NCI-H146 (cell line): ENCODE data around the gene KRT10.

Experiments
- DNase-seq: peaks from one replicate; lab custom pipeline; 2025; lab: John Stamatoyannopoulos, UW

KRT10 gene

DNA sequence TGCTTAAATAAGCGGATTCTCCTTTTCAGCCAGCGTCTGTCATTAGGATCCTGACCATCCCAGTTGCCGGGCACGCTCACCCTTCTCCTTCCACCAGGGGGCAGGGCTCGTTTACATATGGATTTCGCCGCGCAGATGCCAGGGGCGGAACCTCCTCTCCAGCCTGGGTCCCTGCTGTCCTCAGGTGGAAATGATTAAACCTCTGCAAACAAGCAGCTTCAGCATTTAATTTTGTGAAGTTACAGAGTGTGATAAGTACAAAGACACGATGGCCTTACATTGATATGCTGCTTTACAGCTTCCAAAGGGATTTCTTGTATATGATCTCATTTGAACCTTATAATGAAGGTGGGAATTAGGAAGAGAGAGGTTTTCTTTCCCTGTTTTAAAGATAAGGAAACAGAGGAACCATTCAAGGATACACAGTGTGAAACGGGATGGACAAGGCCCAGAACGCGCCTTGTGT lies 18.8 kb downstream of the KRT10 start:
- peak; percentile 82 for DNase-seq

DNA sequence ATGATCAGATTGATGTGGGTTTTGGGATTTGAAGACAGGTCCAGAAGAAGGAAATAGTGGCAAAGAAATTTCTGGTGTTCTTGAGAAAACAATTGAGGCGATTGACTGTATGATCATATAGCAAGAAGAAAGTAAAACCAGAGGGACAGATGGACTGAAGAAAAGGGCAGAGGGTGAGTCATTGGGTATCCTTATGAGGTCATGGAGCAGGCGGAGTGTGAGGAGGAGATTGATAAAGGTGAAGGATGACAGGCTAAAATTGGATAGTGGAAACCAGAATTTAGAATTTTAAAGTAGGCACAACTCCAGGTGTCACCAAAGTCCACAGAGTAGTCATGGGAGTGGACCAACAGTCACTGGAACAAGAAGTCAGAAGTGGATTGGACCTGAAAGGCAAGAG lies 21.3 kb downstream of the KRT10 start:
- DNase-seq, result no peak

- no peak for DNase-seq
These were observed 22.0 kb downstream of the KRT10 start for GRCh38 chr17:40800381-40800780.

- DNase-seq, result no peak
These were observed 22.6 kb downstream of the KRT10 start, which contains the start of gene KRT28 for GRCh38 chr17:40799859-40800258. Gene KRT28, minus strand, starts transcription at chr17:40799959. Its CDS starts 66 bp downstream, at chr17:40799893.

DNA sequence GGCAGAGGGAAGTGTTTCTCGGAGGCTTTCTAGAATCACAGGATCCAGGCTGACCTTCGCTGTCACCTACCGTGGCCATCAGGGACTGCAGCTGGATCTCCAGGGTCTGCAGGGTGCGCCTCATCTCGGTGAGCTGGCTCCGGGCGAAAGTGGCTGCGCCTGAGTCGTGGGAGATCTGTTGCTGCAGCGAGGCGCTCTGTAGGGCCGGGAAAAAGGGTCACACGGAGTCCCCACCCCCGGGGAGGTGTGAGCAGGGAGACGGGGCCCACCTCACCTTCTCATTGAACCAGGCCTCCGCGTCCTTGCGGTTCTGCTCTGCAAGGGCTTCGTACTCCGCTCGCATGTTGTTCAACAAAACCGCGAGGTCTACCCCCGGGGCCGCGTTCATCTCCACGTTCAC lies 25.6 kb downstream of the KRT10 start:
- DNase-seq, result no peak

DNA sequence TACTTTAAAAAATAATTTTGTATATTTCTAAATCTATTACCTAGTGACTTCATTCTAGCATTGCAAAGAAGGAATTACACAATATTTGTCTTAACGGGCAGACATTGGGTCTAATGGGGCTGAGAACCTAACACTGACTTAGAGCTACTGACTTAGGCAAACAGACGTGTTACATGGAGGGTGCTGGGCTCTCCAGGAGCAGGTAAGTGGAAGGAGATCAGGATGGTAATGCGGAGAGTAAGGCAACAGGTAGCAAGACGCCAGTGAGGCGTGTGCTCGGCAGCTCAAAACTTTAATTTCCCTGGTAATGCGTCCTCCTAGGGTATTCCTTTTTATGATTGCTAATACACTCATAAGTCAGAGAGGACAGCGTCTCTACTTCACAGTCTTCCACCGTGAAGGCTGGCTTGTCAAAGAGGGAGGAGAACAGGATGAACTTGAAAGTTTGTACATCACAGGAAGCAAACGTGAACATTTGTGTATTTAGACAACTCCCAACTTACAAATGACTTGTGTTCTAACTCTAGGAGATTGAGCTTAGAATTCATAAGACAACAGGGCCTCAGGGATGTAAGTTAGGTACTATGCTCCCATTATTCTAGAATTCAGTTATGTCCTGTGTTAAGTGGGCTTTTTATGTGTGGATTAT lies 27.3 kb downstream of the KRT10 start:
- DNase-seq, result no peak

DNA sequence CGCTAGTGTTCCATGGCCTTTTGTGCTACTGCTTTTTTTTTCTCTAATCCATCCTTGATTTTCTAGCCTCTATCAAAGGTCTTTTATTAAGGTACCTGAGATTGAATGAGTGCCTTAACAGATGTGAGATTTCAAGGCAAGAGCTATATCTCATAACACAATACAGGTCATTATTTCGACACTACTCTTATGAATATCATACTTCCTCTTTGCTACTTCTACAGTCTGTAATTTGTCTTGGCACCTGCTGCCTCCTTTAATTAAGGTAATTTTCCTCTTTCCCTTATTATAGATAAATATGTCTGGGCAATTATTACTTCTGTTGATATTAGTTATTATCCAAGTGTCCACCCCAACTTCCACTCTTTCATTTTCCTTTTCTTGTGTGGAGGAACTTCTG lies 27.9 kb downstream of the KRT10 start:
- peak; percentile 14 for DNase-seq

GRCh38 chr17:40793832-40794231 lies 28.6 kb downstream of the KRT10 start:
- DNase-seq, result peak; percentile 4

- peak; percentile 34 for DNase-seq
These were observed 30.5 kb downstream of the KRT10 start for GRCh38 chr17:40791787-40792436.

DNA sequence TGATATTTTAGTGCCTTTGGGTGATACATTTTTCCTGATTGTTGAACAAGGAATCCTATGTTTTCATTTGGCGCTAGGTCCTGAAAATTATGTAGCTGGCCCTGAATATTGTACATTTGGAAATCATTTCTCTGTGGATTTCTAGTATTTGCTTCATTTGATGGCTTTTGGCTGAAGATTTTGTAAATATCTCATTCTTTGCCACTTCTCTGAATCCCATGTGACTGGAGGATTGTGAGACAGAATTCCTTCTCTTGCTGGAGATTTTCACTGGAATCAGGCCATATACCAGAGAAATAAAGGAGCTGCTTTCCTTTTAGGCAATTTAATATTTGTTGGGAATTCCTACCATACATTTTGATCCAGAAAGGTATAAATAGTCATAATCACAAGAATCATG lies 31.3 kb downstream of the KRT10 start:
- no peak for DNase-seq

- DNase-seq, result no peak
These were observed 40.0 kb downstream of the KRT10 start, which contains the start of gene KRT27 for GRCh38 chr17:40782450-40782849. Gene KRT27, minus strand, starts transcription at chr17:40782550. Its CDS starts 57 bp downstream, at chr17:40782493.

DNA sequence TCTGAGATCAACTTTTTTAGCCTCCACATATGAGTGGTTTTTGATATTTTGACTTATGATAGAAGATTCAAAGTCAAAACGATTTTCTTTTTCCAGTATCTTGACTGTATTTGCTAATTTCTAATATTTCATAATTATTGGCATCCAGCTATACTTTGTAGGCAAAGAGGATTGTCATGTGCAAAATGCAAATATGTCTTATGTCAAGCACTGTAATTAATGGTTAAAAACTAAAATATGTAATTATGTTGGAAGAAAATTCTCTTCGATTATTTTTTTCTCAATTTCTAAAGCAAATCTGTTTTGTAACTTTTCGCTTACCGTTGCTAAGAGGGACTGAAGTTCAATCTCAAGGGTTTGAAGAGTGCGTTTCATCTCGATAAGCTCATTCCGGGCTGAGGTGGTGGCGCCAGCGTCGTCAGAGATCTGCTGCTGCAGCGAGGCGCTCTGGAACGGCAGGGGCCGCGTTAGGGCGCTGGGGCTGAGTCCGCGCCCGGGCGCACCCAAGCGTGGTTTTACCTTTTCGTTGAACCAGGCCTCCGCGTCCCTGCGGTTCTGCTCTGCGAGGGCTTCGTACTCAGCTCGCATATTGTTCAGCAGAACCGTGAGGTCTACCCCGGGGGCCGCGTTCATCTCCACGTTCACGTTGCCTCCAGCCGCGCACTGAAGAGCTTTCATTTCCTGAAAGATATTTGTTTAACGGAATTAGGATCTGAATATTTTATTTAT lies 43.1 kb downstream of the KRT10 start:
- DNase-seq, result no peak

DNA sequence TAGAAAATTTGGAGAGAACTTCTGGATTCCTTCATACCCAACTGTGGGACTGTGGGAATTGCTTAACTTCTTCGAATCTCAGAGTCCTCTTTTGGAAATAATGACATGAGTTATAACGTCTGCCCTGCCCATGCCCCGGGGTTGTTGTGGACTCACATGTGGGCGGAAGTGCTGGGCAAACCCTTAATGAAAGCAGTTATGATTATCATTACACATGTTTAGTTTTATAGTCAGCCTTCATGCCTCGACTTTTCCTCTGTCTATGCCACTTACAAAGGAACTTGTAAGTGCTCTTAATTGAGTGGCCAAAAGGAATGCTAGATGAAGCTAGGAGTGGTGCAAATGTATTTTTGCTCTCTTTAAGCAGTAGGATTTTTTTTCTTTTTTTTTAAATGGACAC lies 44.0 kb downstream of the KRT10 start:
- no peak for DNase-seq

DNA sequence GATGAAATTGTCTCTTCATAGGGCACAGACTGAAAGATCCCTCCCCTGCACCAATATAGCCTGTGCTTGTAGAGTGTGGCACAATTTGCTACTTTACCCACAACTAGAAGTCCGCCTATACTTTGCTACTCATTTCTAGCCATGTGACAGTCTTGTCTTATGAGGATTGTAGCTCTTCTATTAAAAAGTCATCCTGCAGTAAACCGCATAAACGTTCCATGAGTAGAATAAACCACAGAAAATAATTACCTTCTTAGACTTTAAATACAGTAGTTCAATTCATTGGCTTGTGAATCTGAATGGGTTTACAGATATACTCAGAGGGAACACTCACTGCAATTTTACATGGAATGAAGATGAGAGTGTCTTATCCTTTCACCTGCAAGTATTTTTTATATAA lies 44.4 kb downstream of the KRT10 start:
- DNase-seq, result no peak

DNA sequence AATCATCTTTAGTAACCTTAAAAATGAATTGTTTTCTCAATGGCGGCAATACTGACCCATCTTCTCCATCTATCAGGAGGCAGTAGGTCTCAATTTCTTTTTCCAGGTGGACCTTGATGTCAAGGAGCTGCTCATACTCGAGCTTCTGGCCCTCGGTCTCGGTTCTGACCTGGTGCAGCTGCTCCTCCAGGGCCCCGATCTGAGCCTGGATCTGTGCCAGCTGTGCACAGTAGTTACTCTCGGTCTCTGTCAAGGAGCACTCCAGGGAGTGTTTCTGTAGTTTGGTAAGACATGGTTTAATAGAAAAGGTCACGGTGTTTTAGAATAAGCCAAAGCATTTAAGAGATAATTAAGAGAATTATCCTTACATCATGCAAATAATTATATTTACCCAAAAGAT lies 45.0 kb downstream of the KRT10 start:
- DNase-seq, result peak; percentile 64

DNA sequence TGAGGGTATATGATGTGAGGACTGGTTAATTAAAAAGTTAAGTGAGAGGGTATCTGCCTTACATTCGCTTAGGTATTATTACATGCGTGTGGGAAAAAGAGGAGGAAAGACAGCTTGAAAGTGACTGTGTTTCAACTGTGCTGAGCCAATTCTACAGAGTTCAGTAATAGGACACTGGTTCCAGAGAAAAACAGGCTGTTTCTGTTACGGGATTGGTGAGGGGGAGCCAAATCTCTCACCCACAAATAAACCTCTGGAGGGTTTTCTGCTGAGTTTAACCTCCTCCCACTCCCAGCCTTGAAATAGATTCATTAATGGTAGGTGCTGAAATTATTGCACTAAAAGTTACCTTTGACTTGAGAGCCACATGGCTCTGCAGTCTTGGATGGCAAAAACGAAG lies 46.5 kb downstream of the KRT10 start:
- DNase-seq, result no peak

DNA sequence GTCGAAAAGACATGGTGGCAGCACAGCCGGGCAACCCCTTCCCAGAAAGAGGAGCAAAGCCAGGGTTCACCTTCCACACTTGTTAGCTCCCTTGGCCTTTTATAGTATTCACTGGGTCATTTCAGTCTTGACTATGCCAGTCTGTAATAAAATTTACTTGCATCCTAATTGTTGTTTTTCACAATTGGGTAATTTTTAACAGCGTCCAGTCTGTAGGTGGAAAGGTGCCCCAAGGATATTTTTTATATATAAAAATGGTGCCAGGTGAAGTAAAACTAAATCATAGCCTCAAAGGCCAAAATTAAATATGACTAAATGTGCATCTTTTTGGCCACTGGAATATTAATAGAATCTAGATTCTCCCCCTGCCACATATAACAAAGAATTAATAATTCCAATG lies 50.3 kb downstream of the KRT10 start, which contains the start of gene KRT26:
KRT26 (minus strand) TSS at position 101 of the 400 bp plus-strand sequence; CDS start at position 13, 88 bp downstream.
- no peak for DNase-seq
